HG03520 (cell line): ENCODE data around the gene PNMA6A.
"Not testable (repeated sequence)": the region's sequence is repeated elsewhere in the genome, so short reads cannot be mapped to it uniquely, and the experiment has no call there.

Experiments used
- ATAC-seq: cut with Tn5 transposase; IDR thresholded peaks from one replicate; pipeline ENCODE4 v1.9.1; 2021; ENCODE audit warnings: mild to moderate bottlenecking, moderate library complexity; ENCODE audit not compliant: unreplicated experiment

PNMA6A gene

GRCh38 chrX:153074935-153075334 is 2.7 kb downstream of the PNMA6A start:
- no peak for ATAC-seq

- no peak for ATAC-seq
Measured at GRCh38 chrX:153075366-153075765, 3.1 kb downstream of the PNMA6A start.

GRCh38 chrX:153077437-153078135 is 5.3 kb downstream of the PNMA6A start:
- ATAC-seq, result peak; percentile 54

GRCh38 chrX:153083238-153083923 is 11.1 kb downstream of the PNMA6A start:
- not testable (repeated sequence) for ATAC-seq

DNA sequence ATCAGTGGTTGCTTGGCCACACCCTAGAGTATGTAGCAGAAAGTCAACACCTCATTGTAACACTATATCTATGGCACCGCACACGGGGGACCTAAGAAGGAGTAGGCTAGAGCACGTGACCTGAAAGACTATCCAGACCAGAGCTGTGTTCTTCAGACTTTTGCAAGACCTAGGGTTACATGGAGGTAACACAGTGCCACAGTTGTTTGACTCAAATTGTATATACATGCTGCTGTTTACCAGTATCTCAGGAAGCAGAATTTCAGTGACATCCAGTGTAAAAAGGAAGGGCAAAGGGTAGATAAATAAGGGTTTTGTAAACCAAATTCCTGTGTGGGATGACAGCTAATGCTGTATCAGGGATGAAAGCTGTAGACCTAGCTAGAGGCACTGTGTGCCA is 30.2 kb downstream of the PNMA6A start:
- no peak for ATAC-seq

DNA sequence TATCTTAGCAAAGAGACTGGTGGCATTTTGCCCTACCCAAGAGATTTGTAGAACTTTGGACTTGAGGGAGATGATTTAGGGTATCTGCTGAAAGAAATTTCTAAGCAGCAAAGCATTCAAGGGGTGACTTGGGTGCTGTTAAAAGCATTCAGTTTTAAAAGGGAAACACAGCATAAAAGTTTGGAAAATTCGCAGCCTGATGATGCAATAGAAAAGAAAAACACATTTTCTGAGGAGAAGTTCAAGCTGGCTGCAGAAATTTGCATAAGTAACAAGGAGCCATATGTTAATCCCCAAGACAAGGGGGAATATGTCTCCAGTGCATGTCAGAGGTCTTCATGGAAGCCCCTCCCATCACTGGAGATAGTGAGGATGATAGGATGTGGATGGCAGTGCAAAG is 32.7 kb downstream of the PNMA6A start:
- not testable (repeated sequence) for ATAC-seq

DNA sequence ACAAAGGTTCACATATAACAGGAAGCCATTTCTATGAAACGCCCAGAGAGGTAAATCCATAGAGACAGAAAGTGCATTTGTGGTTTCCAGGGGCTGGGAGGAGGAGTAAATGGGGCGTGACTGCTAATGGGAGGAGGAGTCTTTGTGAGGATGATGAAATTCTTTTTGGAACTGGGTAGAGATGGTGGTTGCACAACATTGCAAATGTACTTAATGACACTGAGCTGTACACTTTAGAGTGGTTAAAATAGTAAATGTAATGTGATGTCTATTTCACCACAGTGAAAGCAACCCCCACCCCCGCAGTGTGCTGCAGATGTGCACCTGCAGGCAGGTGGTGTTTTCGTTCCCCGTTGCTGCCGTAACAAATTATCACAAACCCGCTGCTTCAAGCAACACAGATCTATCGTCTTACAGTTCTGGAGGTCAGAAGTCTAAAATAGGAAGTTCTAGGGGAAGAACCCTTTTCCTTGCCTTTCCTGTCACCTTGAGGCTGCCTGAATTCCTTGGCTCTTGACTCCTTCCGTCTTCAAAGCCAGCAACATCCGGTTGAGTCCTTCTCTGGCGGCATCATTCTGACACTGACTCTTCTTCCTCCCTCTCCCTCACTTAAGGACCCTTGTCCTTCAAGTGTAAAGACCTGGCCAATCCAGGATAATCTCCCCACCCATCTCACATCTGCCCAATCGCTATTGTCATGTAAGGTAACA is 34.0 kb downstream of the PNMA6A start:
- peak; percentile 50 for ATAC-seq

DNA sequence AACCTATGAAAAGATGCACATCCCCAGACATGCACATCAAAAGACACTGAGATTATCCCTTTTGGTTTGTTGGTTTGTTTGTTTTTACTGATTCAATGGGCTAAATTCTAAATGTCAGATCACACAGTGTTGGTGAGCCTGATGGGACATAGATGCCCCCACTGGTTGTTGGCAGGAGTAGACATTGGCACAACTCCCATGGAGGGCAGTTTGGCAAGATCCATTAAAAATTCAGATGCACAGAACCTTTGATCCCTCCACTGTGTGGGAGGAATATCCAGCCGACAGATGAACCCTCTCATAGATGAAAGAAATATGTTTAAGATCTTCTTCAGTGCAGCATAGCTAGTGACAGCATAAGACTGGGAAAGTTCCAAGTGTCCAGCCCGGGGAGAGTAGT is 38.5 kb downstream of the PNMA6A start:
- ATAC-seq, result not testable (repeated sequence)

- ATAC-seq, result not testable (repeated sequence)
Measured at GRCh38 chrX:153113851-153114250, 41.6 kb downstream of the PNMA6A start.

- not testable (repeated sequence) for ATAC-seq
Measured at GRCh38 chrX:153117754-153118153, 45.5 kb downstream of the PNMA6A start.

- ATAC-seq, result not testable (repeated sequence)
Measured at GRCh38 chrX:153120230-153120629, 48.0 kb downstream of the PNMA6A start.

DNA sequence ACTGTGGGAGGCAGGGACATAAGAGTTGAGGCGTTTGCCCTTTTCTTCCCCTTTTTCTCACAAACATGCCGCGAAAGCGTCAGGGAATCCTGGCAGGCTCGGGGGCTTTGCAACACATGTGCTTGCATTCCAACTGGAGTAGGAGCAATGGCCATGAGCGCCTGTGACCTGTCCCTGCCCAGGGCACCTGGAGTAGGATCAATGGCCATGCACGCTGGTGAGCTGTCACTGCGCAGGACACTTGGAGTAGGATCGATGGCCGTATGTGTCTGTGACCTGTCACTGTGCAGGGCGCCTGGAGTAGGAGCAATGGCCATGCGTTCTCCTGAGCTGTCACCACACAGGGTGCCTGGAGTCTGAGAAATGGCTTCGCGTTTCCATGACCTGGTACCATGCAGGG is 51.2 kb downstream of the PNMA6A start:
- ATAC-seq, result not testable (repeated sequence)
